Mesendoderm (in vitro differentiated cells): ENCODE data around the gene THSD4.
"Not testable (repeated sequence)": the region's sequence is repeated elsewhere in the genome, so short reads cannot be mapped to it uniquely, and the experiment has no call there.

ENCODE experiments used
- DNase-seq: peaks from one replicate; pipeline ENCODE4 v3.0.0; 2013
- H2AK5ac ChIP-seq: 2 replicates; pipeline ENCODE4 v1.6.1; 2013; ENCODE audit warnings: low read length, inconsistent platforms
- H2BK120ac ChIP-seq: 2 replicates; pipeline ENCODE4 v1.6.1; 2013; ENCODE audit warnings: low read depth, mild to moderate bottlenecking, low read length, moderate library complexity, mixed read lengths
- H2BK15ac ChIP-seq: replicated peaks from 2 replicates; pipeline ENCODE4 v1.6.1; 2013; ENCODE audit warnings: low read depth, mild to moderate bottlenecking, moderate library complexity
- H2BK5ac ChIP-seq: 2 replicates; pipeline ENCODE4 v1.6.1; 2013; ENCODE audit warnings: low read length, inconsistent platforms
- H3K18ac ChIP-seq: 2 replicates; pipeline ENCODE4 v1.6.1; 2013; ENCODE audit warnings: mild to moderate bottlenecking, low read length, mixed read lengths
- H3K23ac ChIP-seq: one replicate; pipeline ENCODE4 v1.6.1; 2013; ENCODE audit warnings: low read length
- H3K27ac ChIP-seq: 2 replicates; pipeline ENCODE4 v1.5.1; 2013; ENCODE audit warnings: low read depth, mild to moderate bottlenecking, inconsistent platforms, low read length, moderate library complexity
- H3K27me3 ChIP-seq: 2 replicates; pipeline ENCODE4 v1.6.1; 2013; ENCODE audit warnings: low read length, control low read depth, mild to moderate bottlenecking, inconsistent platforms; ENCODE audit not compliant: insufficient read depth, poor library complexity
- H3K36me3 ChIP-seq: 2 replicates; pipeline ENCODE4 v1.6.1; 2013; ENCODE audit warnings: low read length, inconsistent platforms; ENCODE audit not compliant: control insufficient read depth, insufficient read depth
- H3K4ac ChIP-seq: one replicate; pipeline ENCODE4 v1.6.1; 2013; ENCODE audit warnings: low read depth, mild to moderate bottlenecking, low read length, moderate library complexity
- H3K4me1 ChIP-seq: 2 replicates; pipeline ENCODE4 v1.6.1; 2013; ENCODE audit warnings: low read depth, low read length, inconsistent platforms; ENCODE audit not compliant: control insufficient read depth
- H3K4me2 ChIP-seq: 2 replicates; pipeline ENCODE4 v1.6.1; 2013; ENCODE audit warnings: low read length
- H3K4me3 ChIP-seq: 2 replicates; pipeline ENCODE4 v1.5.1; 2013; ENCODE audit warnings: mild to moderate bottlenecking, low read length
- H3K56ac ChIP-seq: one replicate; pipeline ENCODE4 v1.6.1; 2013; ENCODE audit warnings: low read length
- H3K79me1 ChIP-seq: 2 replicates; pipeline ENCODE4 v1.6.1; 2013; ENCODE audit warnings: low read length, inconsistent platforms
- H3K79me2 ChIP-seq: 2 replicates; pipeline ENCODE4 v1.6.1; 2013; ENCODE audit warnings: mild to moderate bottlenecking, low read length; ENCODE audit not compliant: control insufficient read depth, insufficient read depth
- H3K9ac ChIP-seq: 2 replicates; pipeline ENCODE4 v1.6.1; 2013; ENCODE audit warnings: low read length, inconsistent platforms
- H4K5ac ChIP-seq: one replicate; pipeline ENCODE4 v1.6.1; 2013; ENCODE audit warnings: low read length
- H4K8ac ChIP-seq: one replicate; pipeline ENCODE4 v1.6.1; 2013; ENCODE audit warnings: low read depth, mild to moderate bottlenecking, control low read depth, low read length, moderate library complexity
- WGBS: extraction: QIAGEN DNeasy Blood & Tissue Kit; methylation state at CpG from one replicate; pipeline ENCODE4 v1.1.7; 2013; ENCODE audit warnings: low lambda C conversion rate, missing lambda C conversion rate; ENCODE audit not compliant: insufficient coverage; ENCODE audit errors: extremely low coverage; 5-methylcytosine and 5-hydroxymethylcytosine counted together

THSD4 gene

DNA sequence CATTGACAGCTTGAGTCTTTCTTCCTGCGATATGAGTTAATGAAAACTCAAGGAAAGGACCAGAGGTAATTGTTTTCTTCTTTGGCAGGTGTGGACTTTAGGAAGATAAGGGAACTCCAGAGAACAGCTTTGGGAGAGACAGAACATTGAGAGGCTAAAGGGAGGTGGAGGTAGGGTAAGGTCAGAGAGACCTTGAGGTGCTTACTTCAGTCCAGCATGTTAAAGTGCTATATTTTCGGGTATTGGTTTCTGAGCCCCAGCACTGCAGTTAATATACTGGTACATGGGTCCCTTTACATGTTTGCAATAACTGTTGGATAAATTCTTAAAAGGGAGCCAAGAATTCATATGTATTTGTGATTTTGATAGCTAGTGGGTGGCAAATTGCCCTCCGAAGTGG is 322.1 kb downstream of the THSD4 start:
- Histone ChIP-seq H2BK15ac (no peak overlapping the region), H3K79me2 (no peaks in the 10 kb centered on the region), H2BK120ac (no peak overlapping the region), H2BK5ac (no peak overlapping the region), H3K18ac (no peak overlapping the region), H3K9ac (no peak overlapping the region), H4K8ac (no peak overlapping the region), H4K5ac (no peak overlapping the region), H3K4me3 (no peak overlapping the region), H3K56ac (no peak overlapping the region), H3K4me2 (no peak overlapping the region), H3K4ac (no peak overlapping the region), H3K36me3 (no peaks in the 10 kb centered on the region), H2AK5ac (no peak overlapping the region), H3K4me1 (no peaks in the 10 kb centered on the region), H3K27me3 (no peaks in the 10 kb centered on the region), H3K23ac (no peak overlapping the region), H3K27ac (no peak overlapping the region), H3K79me1 (no peaks in the 10 kb centered on the region)
- no CpG with 5 or more reads among the region's 3 CpGs for WGBS
- no peak for DNase-seq

DNA sequence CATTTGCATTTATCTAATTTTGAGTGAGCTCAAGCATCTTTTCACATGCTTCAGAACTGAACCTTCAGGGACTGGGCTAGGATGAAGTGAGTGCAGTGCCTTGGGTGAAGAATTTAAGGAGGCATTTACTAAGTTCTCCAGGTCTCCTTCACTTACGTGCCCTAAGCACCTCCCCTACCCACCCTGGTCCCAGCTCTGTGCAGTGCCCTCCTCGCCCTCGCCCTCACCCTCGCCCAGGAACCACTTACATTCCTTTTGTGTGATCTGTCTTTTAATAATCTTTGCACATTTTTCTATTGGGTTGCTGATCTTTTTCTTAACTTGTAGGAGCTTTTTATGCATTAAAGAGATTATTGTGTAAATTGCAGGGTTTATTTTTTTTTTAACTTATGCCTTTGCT is 322.6 kb downstream of the THSD4 start:
- Histone ChIP-seq H2BK15ac (no peak overlapping the region), H2BK5ac (no peak overlapping the region), H3K36me3 (no peaks in the 10 kb centered on the region), H3K27me3 (no peaks in the 10 kb centered on the region), H3K56ac (no peak overlapping the region), H3K4me1 (no peaks in the 10 kb centered on the region), H3K4me3 (no peak overlapping the region), H3K79me1 (no peaks in the 10 kb centered on the region), H3K4me2 (no peak overlapping the region), H2BK120ac (no peak overlapping the region), H3K9ac (no peak overlapping the region), H3K27ac (no peak overlapping the region), H4K5ac (no peak overlapping the region), H3K23ac (no peak overlapping the region), H3K18ac (no peak overlapping the region), H3K79me2 (no peaks in the 10 kb centered on the region), H3K4ac (no peak overlapping the region), H4K8ac (no peak overlapping the region), H2AK5ac (no peak overlapping the region)
- no CpG with 5 or more reads among the region's 4 CpGs for WGBS
- DNase-seq = no peak

DNA sequence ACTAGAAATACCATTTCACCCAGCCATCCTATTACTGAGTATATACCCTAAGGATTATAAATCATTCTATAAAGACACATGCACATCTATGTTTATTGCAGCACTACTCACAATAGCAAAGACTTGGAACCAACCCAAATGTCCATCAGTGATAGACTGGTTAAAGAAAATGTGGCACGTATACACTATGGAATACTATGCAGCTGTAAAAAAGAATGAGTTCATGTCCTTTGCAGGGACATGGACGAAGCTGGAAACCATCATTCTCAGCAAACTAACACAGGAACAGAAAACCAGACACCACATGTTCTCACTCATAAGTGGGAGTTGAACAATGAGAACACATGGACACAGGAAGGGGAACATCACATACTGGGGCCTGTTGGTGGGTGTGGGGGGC is 324.2 kb downstream of the THSD4 start:
- not testable (repeated sequence) for H3K27ac ChIP-seq

DNA sequence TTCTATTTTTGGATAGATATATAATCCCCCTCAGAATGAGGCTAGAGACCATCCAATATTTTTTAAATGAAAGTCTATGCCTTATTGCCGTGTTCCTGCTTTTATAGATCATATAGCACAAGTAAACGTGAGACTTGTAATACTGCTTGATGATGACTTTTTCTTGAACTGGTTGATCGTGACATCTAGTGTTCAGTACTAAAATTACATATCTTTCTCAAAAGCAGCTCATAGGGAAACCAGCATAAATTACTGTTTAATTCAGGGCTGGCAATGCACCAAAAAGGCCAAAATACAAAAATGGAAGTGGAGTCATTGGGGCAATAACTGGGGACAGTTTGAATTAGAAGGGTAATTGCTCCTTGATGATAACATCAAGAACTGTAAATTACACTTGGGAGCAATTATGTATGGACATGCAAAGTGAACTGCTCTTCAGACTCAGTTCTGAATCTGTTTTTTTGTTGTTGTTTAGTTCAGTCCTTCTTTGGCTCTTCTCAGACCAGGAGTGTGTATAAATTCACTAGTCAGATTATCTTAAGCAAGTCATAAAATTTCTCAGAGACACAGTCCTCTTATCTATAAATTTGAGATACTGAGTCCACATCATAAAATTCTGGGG is 325.3 kb downstream of the THSD4 start:
- Histone ChIP-seq H3K4me2 (no peak overlapping the region), H3K27me3 (no peaks in the 10 kb centered on the region), H4K8ac (no peak overlapping the region), H2BK120ac (no peak overlapping the region), H3K23ac (no peak overlapping the region), H3K79me1 (no peaks in the 10 kb centered on the region), H3K18ac (no peak overlapping the region), H3K36me3 (no peaks in the 10 kb centered on the region), H2BK5ac (no peak overlapping the region), H3K4me1 (no peaks in the 10 kb centered on the region), H2BK15ac (no peak overlapping the region), H2AK5ac (no peak overlapping the region), H4K5ac (no peak overlapping the region), H3K56ac (no peak overlapping the region), H3K79me2 (no peaks in the 10 kb centered on the region), H3K27ac (no peak overlapping the region), H3K9ac (no peak overlapping the region), H3K4me3 (no peak overlapping the region), H3K4ac (no peak overlapping the region)
- peak; percentile 52 for DNase-seq
- WGBS = no CpG with 5 or more reads among the region's 3 CpGs

More for the DNA sequence above, 324.2 kb downstream of the THSD4 start:
- not testable (repeated sequence) for H3K4me3 ChIP-seq, H3K4me2 ChIP-seq, H2BK5ac ChIP-seq, H3K9ac ChIP-seq, H4K8ac ChIP-seq, DNase-seq, H3K23ac ChIP-seq, H3K27me3 ChIP-seq, H3K36me3 ChIP-seq, H3K4ac ChIP-seq, H3K79me2 ChIP-seq, H3K56ac ChIP-seq, H2AK5ac ChIP-seq, H2BK15ac ChIP-seq, H3K18ac ChIP-seq, H3K79me1 ChIP-seq, H4K5ac ChIP-seq, H3K4me1 ChIP-seq, H2BK120ac ChIP-seq
- WGBS = no CpG with 5 or more reads among the region's 2 CpGs

DNA sequence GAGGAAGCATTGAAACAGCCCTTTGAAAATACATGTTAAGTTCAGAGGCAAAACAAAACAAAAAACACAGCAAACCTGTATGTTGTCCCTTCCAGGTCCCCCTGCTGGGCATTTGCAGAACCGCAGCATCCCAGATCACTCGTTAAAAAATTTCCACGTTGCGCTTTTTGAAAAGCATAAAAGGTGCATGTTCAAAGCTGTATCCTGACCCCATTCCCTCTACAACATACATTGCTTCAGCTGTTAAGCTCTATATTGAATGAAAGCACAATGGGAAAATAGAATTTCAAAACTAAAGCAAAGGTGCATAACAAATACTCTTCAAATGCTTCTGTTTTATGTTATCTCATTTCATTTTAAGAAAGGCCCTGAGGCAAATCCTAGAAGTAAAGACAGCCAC is 328.3 kb downstream of the THSD4 start:
- H3K9ac ChIP-seq = no peak overlapping the region
- H2BK120ac ChIP-seq = no peak overlapping the region
- H3K79me2 ChIP-seq = no peaks in the 10 kb centered on the region
- H3K4me2 ChIP-seq = no peak overlapping the region
- H3K27me3 ChIP-seq = no peaks in the 10 kb centered on the region
- H4K5ac ChIP-seq = no peak overlapping the region
- H4K8ac ChIP-seq = no peak overlapping the region
- no peak overlapping the region for H2BK5ac ChIP-seq
- no CpG with 5 or more reads among the region's 4 CpGs for WGBS
- H3K18ac ChIP-seq = no peak overlapping the region
- H3K36me3 ChIP-seq = no peaks in the 10 kb centered on the region
- no peak overlapping the region for H2BK15ac ChIP-seq
- no peak overlapping the region for H3K56ac ChIP-seq
- H3K4ac ChIP-seq = no peak overlapping the region
- no peak overlapping the region for H2AK5ac ChIP-seq
- H3K4me3 ChIP-seq = no peak overlapping the region
- H3K27ac ChIP-seq = no peak overlapping the region
- H3K4me1 ChIP-seq = no peaks in the 10 kb centered on the region
- peak; percentile 51 for DNase-seq
- no peak overlapping the region for H3K23ac ChIP-seq
- H3K79me1 ChIP-seq = no peaks in the 10 kb centered on the region
